HepG2 (cell line): ENCODE measurements around the gene GOLGB1. TPM values are rescaled to one million over a fixed set of nuclear protein-coding genes. Genes with fewer than 3 reads are reported as not detected.

ENCODE experiments used
- ATAC-seq: fragments of 200-7000 bp; cut with Tn5 transposase; 3 replicates; pipeline ENCODE4 v1.9.1; 2020; ENCODE audit warnings: mild to moderate bottlenecking, moderate library complexity
- BruUV-seq: library from RNA; stranded (reverse); fragments of 400-500 nt; replicated peaks from 2 replicates; lab custom pipeline; 2021; lab: Mats Ljungman, UMichigan
- CTCF ChIA-PET: fragments of 300-600 bp; formaldehyde crosslinking; extraction: SDS; loops from one replicate; lab custom pipeline; 2021; ENCODE audit warnings: low total read pairs, inconsistent platforms, low intra/inter-chr PET ratio; lab: Yijun Ruan, JAX
- POLR2A ChIA-PET: fragments of 350-600 bp; sonication (Branson Sonifier 250); formaldehyde crosslinking; loops from one replicate; lab custom pipeline; 2020; ENCODE audit warnings: antibody characterized with exemption, inconsistent platforms; lab: Yijun Ruan, JAX
- DNase-seq: peaks from one replicate; pipeline ENCODE4 v3.0.0-alpha.2; 2015; ENCODE audit warnings: low spot score
- FAIRE-seq: peaks from 3 replicates; lab custom pipeline; 2011; peaks lifted over from hg19 to GRCh38; lab: Jason Lieb, UNC
- H2AFZ ChIP-seq: one replicate; pipeline ENCODE4 v1.6.1; 2011; ENCODE audit warnings: low read length, inconsistent platforms
- H3K27ac ChIP-seq: fragments of 300-600 bp; 3 replicates; pipeline ENCODE4 v1.8.0; 2011; ENCODE audit warnings: mixed run types, mild to moderate bottlenecking, mixed read lengths, low read length, inconsistent platforms; ENCODE audit not compliant: insufficient read depth; ENCODE audit errors: extremely low read length
- H3K27me3 ChIP-seq, 2 experiments: fragments of 200-600 bp in 1 of 2; 2 replicates in 1 of 2; 3 replicates in 1 of 2; pipeline versions ENCODE4 v1.6.0 to v1.8.0; 2011; ENCODE audit warnings: low read length in 2 of 2, mild to moderate bottlenecking in 2 of 2, moderate library complexity in 2 of 2, inconsistent platforms in 1 of 2; ENCODE audit not compliant: insufficient read depth in 2 of 2, control insufficient read depth in 1 of 2
- H3K36me3 ChIP-seq, 2 experiments: fragments of 200-600 bp in 1 of 2; replicated peaks in 1 of 2; 2 replicates in 1 of 2; 3 replicates in 1 of 2; pipeline versions ENCODE4 v1.5.1 to v1.8.0; 2011; ENCODE audit warnings: low read length in 2 of 2, inconsistent platforms in 1 of 2; ENCODE audit not compliant: insufficient read depth in 2 of 2, control insufficient read depth in 1 of 2
- H3K4me1 ChIP-seq: 2 replicates; pipeline ENCODE4 v1.5.1; 2012; ENCODE audit warnings: low read length, inconsistent platforms; ENCODE audit not compliant: insufficient read depth
- H3K4me2 ChIP-seq: 2 replicates; pipeline ENCODE4 v1.6.0; 2011; ENCODE audit warnings: low read depth, low read length, inconsistent platforms
- H3K4me3 ChIP-seq, 3 experiments: fragments of 200-600 bp in 1 of 3; sonication (generic), shearing (Covaris generic) in 1 of 3; replicated peaks in 1 of 3; 2 replicates each; pipeline ENCODE4 v1.5.1; 2011 to 2016; ENCODE audit warnings: low read length in 3 of 3, inconsistent platforms in 2 of 3, low read depth in 2 of 3, mild to moderate bottlenecking in 2 of 3, control low read depth in 1 of 3, mixed read lengths in 1 of 3; ENCODE audit not compliant: insufficient read depth in 1 of 3
- H3K79me2 ChIP-seq: one replicate; pipeline ENCODE4 v1.6.1; 2011; ENCODE audit warnings: low read length, inconsistent platforms; ENCODE audit not compliant: insufficient read depth
- H3K9ac ChIP-seq: 2 replicates; pipeline ENCODE4 v1.6.0; 2011; ENCODE audit warnings: mild to moderate bottlenecking, low read depth, low read length, inconsistent platforms; ENCODE audit not compliant: insufficient read depth
- H3K9me3 ChIP-seq: 2 replicates; pipeline ENCODE4 v1.5.1; 2012; ENCODE audit warnings: mild to moderate bottlenecking, low read length
- H4K20me1 ChIP-seq: 2 replicates; pipeline ENCODE4 v1.6.0; 2011; ENCODE audit warnings: inconsistent platforms, mild to moderate bottlenecking, low read length, moderate library complexity; ENCODE audit not compliant: insufficient read depth
- FUBP1 ChIP-seq: sonication (generic); formaldehyde crosslinking; IDR thresholded peaks from 2 replicates; pipeline ENCODE4 v1.5.1; 2020; ENCODE audit warnings: missing genetic modification reagents, mild to moderate bottlenecking, borderline replicate concordance
- LRRFIP1 ChIP-seq: sonication (generic); formaldehyde crosslinking; conservative IDR thresholded peaks from 2 replicates; pipeline ENCODE4 v1.4.0; 2020; ENCODE audit warnings: missing genetic modification reagents
- THYN1 ChIP-seq: sonication (generic); formaldehyde crosslinking; IDR thresholded peaks from 2 replicates; pipeline ENCODE4 v1.8.1; 2023; ENCODE audit warnings: low read depth, mild to moderate bottlenecking, moderate library complexity, missing genetic modification reagents, borderline replicate concordance
- WGBS: methylation state at CpG from one replicate; pipeline ENCODE4 v1.1.6; 2017; ENCODE audit warnings: low lambda C conversion rate; 5-methylcytosine and 5-hydroxymethylcytosine counted together
- in situ Hi-C: cut with HindIII; loops from 2 replicates; pipeline ENCODE4 v1.10.0; 2017; ENCODE audit warnings: low pct_unique_long_range_greater_than_20kb; ENCODE audit not compliant: extremely low pct_ligation_motif_present
- intact Hi-C: fragments of 100-400 bp; cut with micrococcal nuclease; formaldehyde crosslinking; loops from one replicate; pipeline ENCODE4 v1.10.0; 2022; ENCODE audit not compliant: unreplicated experiment
- polyA plus RNA-seq, 8 experiments: library from polyadenylated mRNA; depleted of rRNA in 3 of 8; stranded (reverse) in 7 of 8; unstranded in 1 of 8; fragments of >200 nt; fragmentation: Illumina TruSeq in 4 of 8; extraction: Trizol in 4 of 8; gene quantifications; 2 replicates each; pipeline versions ENCODE4 v1.2.1 to v1.2.3, GENCODE V29; 2011 to 2016; ENCODE audit warnings: low read depth in 4 of 8, missing spikeins in 1 of 8, mixed read lengths in 1 of 8; ENCODE audit not compliant: insufficient read depth in 1 of 8
- total RNA-seq, 5 experiments: library from RNA; depleted of rRNA; stranded (reverse); fragments of >200 nt; fragmentation: Illumina TruSeq; extraction: Trizol; gene quantifications; 2 replicates each; pipeline ENCODE4 v1.2.3, GENCODE V29; 2016; ENCODE audit warnings: low read depth in 1 of 5

Gene GOLGB1
- total and polyA plus RNA-seq, 2 of the 13 experiments (the other 11 are each of a cell fraction or from before 2014, with no cell fraction given), result 13.1 to 39.5 TPM

- Histone ChIP-seq H3K27ac (no peak overlapping the region), H3K4me2 (no peak overlapping the region), H3K4me3 (no peak overlapping the region), H3K4me1 (no peaks in the 10 kb centered on the region), H2AFZ (no peak overlapping the region)
- in situ Hi-C loops, result no loop called here
- TF ChIP-seq LRRFIP1 (no peak), THYN1 (CRISPR knock-in tag) (no peak), FUBP1 (CRISPR knock-in tag) (no peak)
- TF ChIP-seq, all 625 proteins: peak for 0
- ATAC-seq, result no peak
- Histone ChIP-seq H3K79me2 (no peaks in the 10 kb centered on the region), H3K27me3 (no peaks in the 10 kb centered on the region), H3K9ac (no peak overlapping the region), H4K20me1 (no peaks in the 10 kb centered on the region), H3K9me3 (no peaks in the 10 kb centered on the region), H3K36me3 (no peaks in the 10 kb centered on the region)
- WGBS, result 57% methylated on average over 6 of the region's 6 CpGs
- POLR2A ChIA-PET, result no interaction called here
- intact Hi-C loops, result no loop called here
- no TSS peak for BruUV-seq
- FAIRE-seq, result no peak
- CTCF ChIA-PET, result no interaction called here
- no peak for DNase-seq
These were observed 101.2 kb downstream of the GOLGB1 start for GRCh38 chr3:121648219-121648958.
